NCI-H187 (cell line): ENCODE results near the gene PRAF2.

Experiments used
- DNase-seq, 2 experiments: peaks; one replicate each; lab custom pipeline; 2025; lab: John Stamatoyannopoulos, UW

Gene PRAF2

GRCh38 chrX:49042581-49043219, 31.1 kb downstream of the PRAF2 start:
- DNase-seq: no peak

GRCh38 chrX:49041744-49042580, 31.8 kb downstream of the PRAF2 start:
- DNase-seq: no peak

- no peak for DNase-seq
These were observed 33.3 kb downstream of the PRAF2 start for GRCh38 chrX:49040376-49040955.

GRCh38 chrX:49039598-49040375, 34.0 kb downstream of the PRAF2 start:
- peak in 1 of 2 experiments; percentile 6 for DNase-seq

GRCh38 chrX:49037883-49038475, 35.8 kb downstream of the PRAF2 start:
- no peak for DNase-seq

- no peak for DNase-seq
These were observed 43.5 kb downstream of the PRAF2 start for GRCh38 chrX:49030283-49030682.

GRCh38 chrX:49029876-49030275, 43.9 kb downstream of the PRAF2 start:
- no peak for DNase-seq
